Lower lobe of right lung (tissue), 2 donors: ENCODE results near the gene DHRS2. TPM values are rescaled to one million over a fixed set of nuclear protein-coding genes. Genes with fewer than 3 reads are reported as not detected.
A peak's percentile ranks its signal among the peaks of the same experiment; 100 is the strongest.

ENCODE experiments used
- ATAC-seq, 2 donors: fragments of 200-7000 bp; cut with Tn5 transposase; one replicate each; pipeline ENCODE4 v1.9.1; 2020 to 2022; ENCODE audit warnings: mild to moderate bottlenecking in 2 of 2, moderate library complexity in 2 of 2
- DNase-seq: peaks from one replicate; pipeline ENCODE4 v3.0.0-alpha.2; 2020
- H3K27ac ChIP-seq: fragments of 200-600 bp; one replicate; pipeline ENCODE4 v1.8.0; 2022
- H3K27me3 ChIP-seq: fragments of 200-600 bp; one replicate; pipeline ENCODE4 v1.8.0; 2022; ENCODE audit warnings: low read depth
- H3K36me3 ChIP-seq: fragments of 200-600 bp; one replicate; pipeline ENCODE4 v1.8.0; 2022; ENCODE audit warnings: mild to moderate bottlenecking
- H3K4me1 ChIP-seq: fragments of 200-600 bp; one replicate; pipeline ENCODE4 v1.8.0; 2022
- H3K4me3 ChIP-seq: fragments of 200-600 bp; one replicate; pipeline ENCODE4 v1.8.0; 2022; ENCODE audit warnings: mild to moderate bottlenecking
- H3K9me3 ChIP-seq: fragments of 200-600 bp; one replicate; pipeline ENCODE4 v1.8.0; 2022
- intact Hi-C: fragments of 100-400 bp; cut with DNase I; formaldehyde crosslinking; loops from one replicate; pipeline ENCODE4 v1.11.0; 2022
- total RNA-seq: library from RNA; stranded (reverse); fragmentation: NEBNext Ultra II Directional; extraction: Animal tissue kit (Norgen Biotek cat#: 25700); gene quantifications from one replicate; pipeline ENCODE4 v1.2.1, GENCODE V29; 2021
- TF ChIP-seq, protein P1 (sequence below): fragments of 200-600 bp; IDR thresholded peaks from one replicate; pipeline ENCODE4 v1.8.0; 2022; ENCODE audit warnings: antibody characterized with exemption, mild to moderate bottlenecking
- donor health status: DM: no; HTN: yes; CAD: no; lungs with severe emphysema.

DHRS2 gene
- total RNA-seq, 1 donor from 2014 or later = 1.2 TPM

DNA sequence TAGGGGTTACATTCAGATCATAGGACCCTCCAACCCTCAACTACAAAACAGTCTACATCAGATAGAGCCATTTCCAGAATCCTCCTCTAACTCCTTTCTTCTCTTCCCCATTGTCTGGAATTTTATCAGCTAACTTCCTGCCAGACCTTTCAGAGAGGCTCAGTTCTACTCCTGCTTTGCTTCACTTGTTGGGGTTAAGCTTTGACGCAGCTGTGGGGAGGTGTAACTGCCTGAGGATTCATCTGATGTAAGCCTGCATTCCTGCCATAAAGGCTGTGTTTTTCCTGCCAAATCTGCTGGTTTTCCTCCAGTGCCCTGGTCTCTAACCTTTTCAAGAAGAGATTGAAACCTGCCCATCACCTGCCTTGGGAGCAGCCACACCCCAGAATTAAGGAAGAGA is 16.9 kb downstream of the DHRS2 start:
- H3K4me3 ChIP-seq = no peak overlapping the region
- no peak for DNase-seq
- no peaks in the 10 kb centered on the region for H3K9me3 ChIP-seq
- intact Hi-C loops = no loop called here
- no peaks in the 10 kb centered on the region for H3K27me3 ChIP-seq
- ATAC-seq = no peak
- H3K4me1 ChIP-seq = no peaks in the 10 kb centered on the region
- H3K27ac ChIP-seq = no peak overlapping the region
- TF ChIP-seq, protein P1, sequence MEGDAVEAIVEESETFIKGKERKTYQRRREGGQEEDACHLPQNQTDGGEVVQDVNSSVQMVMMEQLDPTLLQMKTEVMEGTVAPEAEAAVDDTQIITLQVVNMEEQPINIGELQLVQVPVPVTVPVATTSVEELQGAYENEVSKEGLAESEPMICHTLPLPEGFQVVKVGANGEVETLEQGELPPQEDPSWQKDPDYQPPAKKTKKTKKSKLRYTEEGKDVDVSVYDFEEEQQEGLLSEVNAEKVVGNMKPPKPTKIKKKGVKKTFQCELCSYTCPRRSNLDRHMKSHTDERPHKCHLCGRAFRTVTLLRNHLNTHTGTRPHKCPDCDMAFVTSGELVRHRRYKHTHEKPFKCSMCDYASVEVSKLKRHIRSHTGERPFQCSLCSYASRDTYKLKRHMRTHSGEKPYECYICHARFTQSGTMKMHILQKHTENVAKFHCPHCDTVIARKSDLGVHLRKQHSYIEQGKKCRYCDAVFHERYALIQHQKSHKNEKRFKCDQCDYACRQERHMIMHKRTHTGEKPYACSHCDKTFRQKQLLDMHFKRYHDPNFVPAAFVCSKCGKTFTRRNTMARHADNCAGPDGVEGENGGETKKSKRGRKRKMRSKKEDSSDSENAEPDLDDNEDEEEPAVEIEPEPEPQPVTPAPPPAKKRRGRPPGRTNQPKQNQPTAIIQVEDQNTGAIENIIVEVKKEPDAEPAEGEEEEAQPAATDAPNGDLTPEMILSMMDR = no peak
- no peaks in the 10 kb centered on the region for H3K36me3 ChIP-seq

- no peak overlapping the region for H3K27ac ChIP-seq
- TF ChIP-seq, protein P1 = no peak
- H3K36me3 ChIP-seq = no peaks in the 10 kb centered on the region
- H3K4me3 ChIP-seq = no peak overlapping the region
- H3K9me3 ChIP-seq = no peaks in the 10 kb centered on the region
- no peaks in the 10 kb centered on the region for H3K4me1 ChIP-seq
- ATAC-seq (no peak), DNase-seq (no peak)
- H3K27me3 ChIP-seq = no peaks in the 10 kb centered on the region
- intact Hi-C loops = no loop called here
Measured at GRCh38 chr14:23654231-23654630, 18.1 kb downstream of the DHRS2 start.

GRCh38 chr14:23657959-23658470 is 21.9 kb downstream of the DHRS2 start:
- H3K27ac ChIP-seq = no peak overlapping the region
- intact Hi-C loops = no loop called here
- H3K4me3 ChIP-seq = no peak overlapping the region
- no peak for ATAC-seq
- no peaks in the 10 kb centered on the region for H3K36me3 ChIP-seq
- TF ChIP-seq, protein P1 = no peak
- H3K9me3 ChIP-seq = no peaks in the 10 kb centered on the region
- DNase-seq = no peak
- H3K27me3 ChIP-seq = peaks cover 4% of the 10 kb centered on the region
- H3K4me1 ChIP-seq = no peaks in the 10 kb centered on the region

GRCh38 chr14:23660290-23661226 is 24.4 kb downstream of the DHRS2 start:
- ATAC-seq (peak; percentile 40 to 51), DNase-seq (no peak)
- intact Hi-C loops = no loop called here
- H3K4me3 ChIP-seq = no peak overlapping the region
- H3K27ac ChIP-seq = no peak overlapping the region
- TF ChIP-seq, protein P1 = no peak
- H3K36me3 ChIP-seq = no peaks in the 10 kb centered on the region
- H3K27me3 ChIP-seq = peaks cover 4% of the 10 kb centered on the region
- no peaks in the 10 kb centered on the region for H3K9me3 ChIP-seq
- H3K4me1 ChIP-seq = no peaks in the 10 kb centered on the region

DNA sequence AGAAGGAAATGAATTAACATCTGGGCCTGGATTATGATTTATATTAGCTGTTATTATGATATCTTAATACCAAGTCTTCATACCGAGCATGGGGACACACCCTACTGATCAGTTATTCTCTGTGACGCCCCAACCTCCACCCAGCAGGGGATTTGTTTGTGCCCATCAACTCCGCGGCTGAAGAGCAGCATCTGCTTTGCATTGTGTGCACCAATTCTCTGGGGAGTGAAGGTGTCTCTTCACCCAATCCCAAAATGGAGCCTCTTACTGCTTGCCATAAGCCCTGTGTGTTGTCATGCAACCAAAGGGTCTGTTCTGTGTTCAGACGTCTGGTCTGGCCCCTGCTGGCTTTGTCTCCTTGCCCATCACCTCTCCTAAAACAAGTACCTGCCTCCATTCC is 25.4 kb downstream of the DHRS2 start:
- peaks cover 4% of the 10 kb centered on the region for H3K27me3 ChIP-seq
- DNase-seq = no peak
- intact Hi-C loops = no loop called here

More for the DNA sequence above, 25.4 kb downstream of the DHRS2 start:
- H3K27ac ChIP-seq = no peak overlapping the region
- H3K9me3 ChIP-seq = no peaks in the 10 kb centered on the region
- no peak for ATAC-seq
- H3K4me3 ChIP-seq = no peak overlapping the region
- TF ChIP-seq, protein P1 = no peak
- H3K36me3 ChIP-seq = no peaks in the 10 kb centered on the region
- no peaks in the 10 kb centered on the region for H3K4me1 ChIP-seq
